AG04450 (cell line): ENCODE measurements around the gene TEX35. TPM values are rescaled to one million over a fixed set of nuclear protein-coding genes. Genes with fewer than 3 reads are reported as not detected.

ENCODE experiments used
- CTCF ChIA-PET: fragments of 300-600, 350-600 bp; formaldehyde crosslinking; extraction: SDS; loops from one replicate; lab custom pipeline; 2022; ENCODE audit warnings: antibody characterized with exemption, inconsistent platforms; lab: Charles Lee
- POLR2A ChIA-PET: fragments of 350-600 bp; formaldehyde crosslinking; extraction: SDS; loops from one replicate; lab custom pipeline; 2021; ENCODE audit warnings: antibody characterized with exemption, inconsistent platforms; lab: Yijun Ruan, JAX
- DNase-seq: peaks from one replicate; pipeline ENCODE4 v3.0.0-alpha.2; 2011; ENCODE audit warnings: low read depth, low spot score
- H3K27ac ChIP-seq: one replicate; pipeline ENCODE4 v1.5.1; 2012; ENCODE audit warnings: low read depth, low read length, control low read depth
- H3K27me3 ChIP-seq: one replicate; pipeline ENCODE4 v1.6.0; 2012; ENCODE audit warnings: low read length; ENCODE audit not compliant: control insufficient read depth, insufficient read depth
- H3K4me3 ChIP-seq: 2 replicates; pipeline ENCODE4 v1.5.1; 2011; ENCODE audit warnings: mild to moderate bottlenecking, low read depth, low read length, control low read depth
- H3K9me3 ChIP-seq: 2 replicates; pipeline ENCODE4 v1.5.1; 2012; ENCODE audit warnings: low read length; ENCODE audit not compliant: control insufficient read depth, insufficient read depth
- polyA minus RNA-seq: library from RNA; depleted of rRNA, polyadenylated mRNA; stranded (reverse); fragments of >200 nt; gene quantifications from 2 replicates; pipeline ENCODE4 v1.2.3, GENCODE V29; 2011; rRNA and poly(A)+ RNA removed
- polyA plus RNA-seq: library from polyadenylated mRNA; depleted of rRNA; stranded (reverse); fragments of >200 nt; gene quantifications from 2 replicates; pipeline ENCODE4 v1.2.3, GENCODE V29; 2011; rRNA removed
- TF ChIP-seq, protein P1 (sequence below): IDR thresholded peaks from 2 replicates; pipeline ENCODE4 v1.5.1; 2011; ENCODE audit warnings: low read depth, low read length, control low read depth, inconsistent platforms

The TEX35 gene
- not detected in 2 replicates for polyA plus RNA-seq
- not detected in 2 replicates for polyA minus RNA-seq

DNA sequence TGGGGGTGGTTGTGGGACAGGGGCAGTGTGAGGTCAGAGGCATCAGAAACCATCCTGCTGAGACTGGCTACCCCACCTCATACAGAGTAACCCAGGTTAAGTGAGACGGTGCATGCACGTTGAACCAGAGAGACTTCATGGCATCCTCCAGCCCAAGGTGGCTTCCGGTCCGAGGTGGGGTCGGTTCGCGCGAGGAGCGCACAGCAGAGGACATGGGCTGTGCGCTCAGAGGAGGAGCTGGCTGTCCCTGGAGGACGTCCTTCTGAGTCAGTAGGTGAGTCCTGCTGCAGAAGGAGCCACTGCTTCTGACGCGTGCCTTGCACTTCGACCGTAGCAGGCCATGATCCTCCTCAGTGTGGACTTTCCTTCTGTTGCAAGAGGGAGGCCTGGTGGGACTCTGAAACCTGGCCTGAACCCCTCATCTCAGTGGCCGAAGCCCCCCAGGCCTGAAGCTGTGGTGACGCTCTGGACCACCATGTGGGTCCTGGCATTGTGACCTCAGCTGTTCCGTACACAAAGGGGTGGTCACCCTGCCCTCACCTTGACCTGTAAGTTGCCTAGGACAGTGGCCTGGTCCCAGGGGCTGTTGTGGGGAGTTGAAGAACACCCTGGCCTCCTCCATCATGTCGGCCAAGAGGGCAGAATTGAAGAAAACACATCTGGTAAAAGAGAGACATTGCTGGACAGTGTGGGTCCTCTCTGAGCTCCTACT is at the start of gene TEX35:
TEX35 (plus strand) TSS at position 544 of the 712 bp plus-strand sequence; CDS start at position 624, 80 bp downstream.
- CTCF ChIA-PET = interaction anchor here (1.2 to 7.5 kb wide), 3 partner anchors 11 to 214 kb away, joined by 3 to 59 read pairs (median 5); no protein-coding TSS in a partner anchor
- H3K4me3 ChIP-seq = no peak within 1 kb of the TSS
- TF ChIP-seq, protein P1, sequence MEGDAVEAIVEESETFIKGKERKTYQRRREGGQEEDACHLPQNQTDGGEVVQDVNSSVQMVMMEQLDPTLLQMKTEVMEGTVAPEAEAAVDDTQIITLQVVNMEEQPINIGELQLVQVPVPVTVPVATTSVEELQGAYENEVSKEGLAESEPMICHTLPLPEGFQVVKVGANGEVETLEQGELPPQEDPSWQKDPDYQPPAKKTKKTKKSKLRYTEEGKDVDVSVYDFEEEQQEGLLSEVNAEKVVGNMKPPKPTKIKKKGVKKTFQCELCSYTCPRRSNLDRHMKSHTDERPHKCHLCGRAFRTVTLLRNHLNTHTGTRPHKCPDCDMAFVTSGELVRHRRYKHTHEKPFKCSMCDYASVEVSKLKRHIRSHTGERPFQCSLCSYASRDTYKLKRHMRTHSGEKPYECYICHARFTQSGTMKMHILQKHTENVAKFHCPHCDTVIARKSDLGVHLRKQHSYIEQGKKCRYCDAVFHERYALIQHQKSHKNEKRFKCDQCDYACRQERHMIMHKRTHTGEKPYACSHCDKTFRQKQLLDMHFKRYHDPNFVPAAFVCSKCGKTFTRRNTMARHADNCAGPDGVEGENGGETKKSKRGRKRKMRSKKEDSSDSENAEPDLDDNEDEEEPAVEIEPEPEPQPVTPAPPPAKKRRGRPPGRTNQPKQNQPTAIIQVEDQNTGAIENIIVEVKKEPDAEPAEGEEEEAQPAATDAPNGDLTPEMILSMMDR = no peak
- no peak for DNase-seq
- H3K27me3 ChIP-seq = no peaks in the 10 kb centered on the region
- peak within 1 kb of the TSS; percentile 21 for H3K27ac ChIP-seq
- POLR2A ChIA-PET = no interaction called here
- H3K9me3 ChIP-seq = no peaks in the 10 kb centered on the region; the same call in 1 of the 2 replicates

DNA sequence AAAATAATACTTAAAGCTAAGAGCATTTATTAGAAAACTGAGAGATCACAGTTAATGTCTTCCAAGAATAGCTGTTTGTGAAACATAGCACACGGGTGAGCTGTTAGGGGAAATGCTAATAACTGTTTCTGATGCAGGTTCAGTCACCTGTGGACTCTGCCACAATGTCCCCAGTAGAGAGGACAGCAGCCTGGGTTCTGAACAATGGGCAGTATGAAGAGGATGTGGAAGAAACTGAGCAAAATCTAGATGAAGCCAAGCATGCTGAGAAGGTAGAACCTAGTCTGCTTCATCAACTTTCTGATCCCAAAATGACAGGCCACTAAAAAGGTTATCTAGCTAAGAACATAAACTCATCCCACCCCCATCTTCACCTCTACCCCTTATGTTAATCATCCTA is 48.8 kb upstream of the TEX35 start:
- H3K27me3 ChIP-seq = no peaks in the 10 kb centered on the region
- TF ChIP-seq, protein P1 = no peak
- no peak overlapping the region for H3K27ac ChIP-seq
- DNase-seq = no peak
- CTCF ChIA-PET = interaction anchor here (1.4 to 2.1 kb wide), 2 partner anchors 37 to 164 kb away, joined by 5 to 14 read pairs; no protein-coding TSS in a partner anchor
- no peak overlapping the region for H3K4me3 ChIP-seq
- no peaks in the 10 kb centered on the region for H3K9me3 ChIP-seq
- POLR2A ChIA-PET = no interaction called here

DNA sequence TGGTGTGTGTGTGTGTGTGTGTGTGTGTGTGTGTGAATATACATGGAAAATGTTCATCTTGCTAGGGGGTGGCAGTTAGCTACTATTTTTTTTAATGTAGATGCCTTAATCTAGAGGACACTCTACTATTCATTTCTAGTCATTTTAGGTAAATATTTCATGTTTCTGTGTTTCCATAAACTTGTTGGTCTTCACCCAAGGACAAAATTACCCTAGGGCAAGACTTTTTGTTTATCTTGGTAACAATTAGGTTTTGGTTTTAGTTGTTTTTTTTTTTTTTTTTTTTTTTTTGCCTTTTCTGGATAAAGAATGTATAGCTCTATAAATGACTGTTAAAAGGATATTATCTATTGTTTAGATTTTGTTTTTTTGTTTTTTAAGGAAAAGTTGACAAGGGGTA is 48.3 kb upstream of the TEX35 start:
- TF ChIP-seq, protein P1 = no peak
- H3K27ac ChIP-seq = no peak overlapping the region
- no peak overlapping the region for H3K4me3 ChIP-seq
- CTCF ChIA-PET = interaction anchor here (0.6 to 2.1 kb wide), 3 partner anchors 37 to 165 kb away, joined by 5 to 14 read pairs (median 7); no protein-coding TSS in a partner anchor
- POLR2A ChIA-PET = no interaction called here
- H3K9me3 ChIP-seq = no peaks in the 10 kb centered on the region
- DNase-seq = no peak
- no peaks in the 10 kb centered on the region for H3K27me3 ChIP-seq

GRCh38 chr1:178465011-178465410 is 47.9 kb upstream of the TEX35 start:
- Histone ChIP-seq H3K27ac (no peak overlapping the region), H3K27me3 (no peaks in the 10 kb centered on the region), H3K4me3 (no peak overlapping the region), H3K9me3 (no peaks in the 10 kb centered on the region)
- TF ChIP-seq, protein P1 = no peak
- CTCF ChIA-PET = interaction anchor here (0.6 to 2.1 kb wide), 3 partner anchors 36 to 165 kb away, joined by 5 to 14 read pairs (median 7); no protein-coding TSS in a partner anchor
- peak; percentile 26 for DNase-seq
- POLR2A ChIA-PET = no interaction called here

DNA sequence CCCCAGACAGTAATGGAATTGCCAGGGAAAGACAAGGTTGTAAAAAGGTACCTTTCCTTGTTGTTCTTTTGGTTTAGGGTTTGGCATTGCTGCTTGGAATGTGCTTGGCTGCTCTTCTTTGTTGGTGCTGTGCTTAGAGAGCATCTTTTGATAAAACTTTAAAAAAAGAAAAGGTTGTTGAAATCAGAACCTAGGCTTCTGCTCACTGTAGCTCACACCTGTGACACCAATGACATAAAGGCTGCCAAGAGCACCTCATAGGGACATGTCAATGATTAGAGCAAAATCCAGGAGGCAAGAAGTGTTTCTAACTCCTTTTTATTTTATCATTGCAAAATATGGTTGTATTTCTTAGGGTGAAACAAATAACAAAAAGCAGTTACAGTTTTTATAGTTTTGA is 45.1 kb upstream of the TEX35 start:
- Histone ChIP-seq H3K27ac (no peak overlapping the region), H3K27me3 (no peaks in the 10 kb centered on the region), H3K9me3 (no peaks in the 10 kb centered on the region), H3K4me3 (no peak overlapping the region)
- TF ChIP-seq, protein P1 = no peak
- CTCF ChIA-PET = no interaction called here
- DNase-seq = no peak
- POLR2A ChIA-PET = no interaction called here
